Measurements from ENCODE around the gene RIPOR3. TPM values are rescaled to one million over a fixed set of nuclear protein-coding genes. Genes with fewer than 3 reads are reported as not detected.

The RIPOR3 gene
- total RNA-seq, 3 donors from 2014 or later (not counting 1 experiment from before 2014, with no cell fraction given), result 0.45 TPM; not detected in 2

DNA sequence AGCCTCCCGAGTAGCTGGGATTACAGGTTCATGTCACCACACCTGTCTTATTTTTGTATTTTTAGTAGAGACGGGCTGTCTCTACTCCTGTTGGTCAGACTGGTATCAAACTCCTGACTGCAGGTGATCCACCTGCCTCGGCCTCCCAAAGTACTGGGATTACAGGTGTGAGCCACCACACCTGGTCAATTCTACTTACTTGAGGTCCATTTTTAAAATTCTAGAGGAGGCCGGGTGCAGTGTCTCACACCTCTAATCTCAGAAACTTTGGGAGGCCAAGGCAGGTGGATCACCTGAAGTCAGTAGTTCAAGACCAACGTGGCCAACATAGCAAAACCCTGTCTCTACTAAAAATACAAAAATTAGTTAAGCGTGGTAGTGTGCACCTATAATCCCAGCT lies 7.8 kb downstream of the RIPOR3 start:
- Mint-ChIP-seq H3K9me3 (no peaks in the 10 kb centered on the region), H3K4me3 (no peak overlapping the region), H3K36me3 (no peaks in the 10 kb centered on the region), H3K27me3 (ENCODE audit: low read depth in 2 of 2) (peaks cover 4 to 6% of the 10 kb centered on the region in 2 donors), H3K4me1 (no peaks in the 10 kb centered on the region), H3K27ac (no peak overlapping the region)
- intact Hi-C loops (cut with micrococcal nuclease), result no loop called here
- H3K27ac ChIP-seq (ENCODE audit: low read length), result no peak overlapping the region
- TF ChIP-seq, protein P1, sequence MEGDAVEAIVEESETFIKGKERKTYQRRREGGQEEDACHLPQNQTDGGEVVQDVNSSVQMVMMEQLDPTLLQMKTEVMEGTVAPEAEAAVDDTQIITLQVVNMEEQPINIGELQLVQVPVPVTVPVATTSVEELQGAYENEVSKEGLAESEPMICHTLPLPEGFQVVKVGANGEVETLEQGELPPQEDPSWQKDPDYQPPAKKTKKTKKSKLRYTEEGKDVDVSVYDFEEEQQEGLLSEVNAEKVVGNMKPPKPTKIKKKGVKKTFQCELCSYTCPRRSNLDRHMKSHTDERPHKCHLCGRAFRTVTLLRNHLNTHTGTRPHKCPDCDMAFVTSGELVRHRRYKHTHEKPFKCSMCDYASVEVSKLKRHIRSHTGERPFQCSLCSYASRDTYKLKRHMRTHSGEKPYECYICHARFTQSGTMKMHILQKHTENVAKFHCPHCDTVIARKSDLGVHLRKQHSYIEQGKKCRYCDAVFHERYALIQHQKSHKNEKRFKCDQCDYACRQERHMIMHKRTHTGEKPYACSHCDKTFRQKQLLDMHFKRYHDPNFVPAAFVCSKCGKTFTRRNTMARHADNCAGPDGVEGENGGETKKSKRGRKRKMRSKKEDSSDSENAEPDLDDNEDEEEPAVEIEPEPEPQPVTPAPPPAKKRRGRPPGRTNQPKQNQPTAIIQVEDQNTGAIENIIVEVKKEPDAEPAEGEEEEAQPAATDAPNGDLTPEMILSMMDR (IDR thresholded peaks at IDR 0.05), result no peak
- DNase-seq, result no peak
- no peaks in the 10 kb centered on the region for H3K4me1 ChIP-seq (ENCODE audit: control insufficient read depth, insufficient read depth, low read length)
- no peaks in the 10 kb centered on the region for H3K27me3 ChIP-seq (ENCODE audit: control insufficient read depth, insufficient read depth, low read length)
- WGBS (ENCODE audit: insufficient coverage), result 85% methylated on average over 6 of the region's 6 CpGs
- H3K4me3 ChIP-seq (ENCODE audit: low read length), result no peak overlapping the region
- no peak for ATAC-seq
- H3K9me3 ChIP-seq (ENCODE audit: control insufficient read depth, insufficient read depth, low read length), result no peaks in the 10 kb centered on the region
- no peaks in the 10 kb centered on the region for H3K36me3 ChIP-seq (ENCODE audit: control insufficient read depth, insufficient read depth, low read length)

DNA sequence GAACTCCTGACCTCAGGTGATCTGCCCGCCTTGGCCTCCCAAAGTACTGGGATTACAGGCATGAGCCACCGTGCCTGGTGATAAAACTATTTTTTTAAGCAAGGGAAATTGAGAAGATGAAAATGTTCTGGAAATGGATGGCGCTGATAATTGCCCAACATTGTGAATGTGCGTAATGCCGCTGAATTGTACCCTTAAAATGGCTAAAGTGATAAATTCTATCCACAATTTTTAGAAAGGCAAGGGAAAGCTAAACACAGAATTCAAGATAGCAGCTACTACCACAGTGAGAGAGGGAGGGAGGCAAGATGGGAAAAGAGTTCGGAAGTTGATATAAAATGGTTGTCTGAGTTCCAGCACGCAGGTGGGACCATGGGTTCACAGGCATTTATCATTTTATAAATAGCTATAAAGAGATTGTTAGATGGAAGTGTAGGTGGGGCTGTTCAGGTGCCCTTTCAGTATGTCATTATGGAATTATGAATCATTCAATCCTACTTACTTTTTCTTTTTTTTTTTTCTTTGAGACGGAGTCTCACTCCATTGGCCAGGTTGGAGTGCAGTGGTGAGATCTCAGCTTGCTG lies 8.3 kb downstream of the RIPOR3 start:
- no peak for DNase-seq
- Histone ChIP-seq H3K9me3 (ENCODE audit: control insufficient read depth, insufficient read depth, low read length) (no peaks in the 10 kb centered on the region), H3K27me3 (ENCODE audit: control insufficient read depth, insufficient read depth, low read length) (no peaks in the 10 kb centered on the region), H3K4me1 (ENCODE audit: control insufficient read depth, insufficient read depth, low read length) (no peaks in the 10 kb centered on the region), H3K36me3 (ENCODE audit: control insufficient read depth, insufficient read depth, low read length) (no peaks in the 10 kb centered on the region), H3K4me3 (ENCODE audit: low read length) (no peak overlapping the region), H3K27ac (ENCODE audit: low read length) (no peak overlapping the region)
- Mint-ChIP-seq H3K9me3 (no peaks in the 10 kb centered on the region), H3K27ac (no peak overlapping the region), H3K4me3 (no peak overlapping the region), H3K4me1 (no peaks in the 10 kb centered on the region), H3K36me3 (no peaks in the 10 kb centered on the region), H3K27me3 (ENCODE audit: low read depth in 2 of 2) (peaks cover 4 to 6% of the 10 kb centered on the region in 2 donors)
- TF ChIP-seq, protein P1 (IDR thresholded peaks at IDR 0.05), result no peak
- 92% methylated on average over 8 of the region's 8 CpGs for WGBS (ENCODE audit: insufficient coverage)
- intact Hi-C loops (cut with micrococcal nuclease), result no loop called here
- ATAC-seq, result no peak

DNA sequence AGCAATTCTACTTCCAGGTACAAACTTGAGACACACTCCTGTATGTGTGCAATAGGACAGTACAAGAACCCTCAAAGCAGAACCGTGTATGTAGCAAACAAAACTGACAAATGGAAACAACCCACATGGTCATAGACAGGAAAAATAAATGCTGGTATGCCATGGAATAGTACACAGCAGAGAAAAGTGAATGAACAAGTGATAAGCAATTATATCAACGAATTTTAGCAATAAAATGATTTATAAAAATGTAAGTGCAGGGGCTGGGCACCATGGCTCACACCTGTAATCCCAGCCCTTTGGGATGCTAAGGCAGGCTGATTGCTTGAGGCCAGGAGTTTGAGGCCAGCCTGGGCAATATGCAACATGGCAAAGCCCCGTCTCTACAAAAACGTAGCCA lies 9.3 kb downstream of the RIPOR3 start:
- WGBS (ENCODE audit: insufficient coverage), result 86% methylated on average over 4 of the region's 4 CpGs
- ATAC-seq (no peak), DNase-seq (no peak)
- Mint-ChIP-seq H3K36me3 (no peaks in the 10 kb centered on the region), H3K4me3 (no peak overlapping the region), H3K27ac (no peak overlapping the region), H3K9me3 (no peaks in the 10 kb centered on the region), H3K4me1 (no peaks in the 10 kb centered on the region), H3K27me3 (ENCODE audit: low read depth in 2 of 2) (peaks cover 2 to 4% of the 10 kb centered on the region in 2 donors)
- Histone ChIP-seq H3K9me3 (ENCODE audit: control insufficient read depth, insufficient read depth, low read length) (no peaks in the 10 kb centered on the region), H3K4me1 (ENCODE audit: control insufficient read depth, insufficient read depth, low read length) (no peaks in the 10 kb centered on the region), H3K27ac (ENCODE audit: low read length) (no peak overlapping the region), H3K4me3 (ENCODE audit: low read length) (no peak overlapping the region), H3K27me3 (ENCODE audit: control insufficient read depth, insufficient read depth, low read length) (no peaks in the 10 kb centered on the region), H3K36me3 (ENCODE audit: control insufficient read depth, insufficient read depth, low read length) (no peaks in the 10 kb centered on the region)
- TF ChIP-seq, protein P1 (IDR thresholded peaks at IDR 0.05), result no peak
- intact Hi-C loops (cut with micrococcal nuclease), result no loop called here

All from natural killer cell (primary cell).